ENCODE measurements around the gene PCDH1.
"Not testable (repeated sequence)": the region's sequence is repeated elsewhere in the genome, so short reads cannot be mapped to it uniquely, and the experiment has no call there.

The PCDH1 gene

GRCh38 chr5:141824717-141825116, 53.5 kb downstream of the PCDH1 start:
- H3K36me3 Mint-ChIP-seq (ENCODE audit: low read depth): no peaks in the 10 kb centered on the region
- H3K27me3 Mint-ChIP-seq: no peaks in the 10 kb centered on the region
- H3K4me3 Mint-ChIP-seq: no peak overlapping the region
- H3K4me1 Mint-ChIP-seq (ENCODE audit: low read depth): no peaks in the 10 kb centered on the region
- H3K9me3 Mint-ChIP-seq: no peaks in the 10 kb centered on the region
- H3K27ac Mint-ChIP-seq: no peak overlapping the region

GRCh38 chr5:141823056-141823455, 55.2 kb downstream of the PCDH1 start:
- Mint-ChIP-seq H3K27me3 (no peaks in the 10 kb centered on the region), H3K36me3 (ENCODE audit: low read depth) (no peaks in the 10 kb centered on the region), H3K4me1 (ENCODE audit: low read depth) (no peaks in the 10 kb centered on the region), H3K27ac (no peak overlapping the region), H3K9me3 (no peaks in the 10 kb centered on the region), H3K4me3 (no peak overlapping the region)

GRCh38 chr5:141822144-141822543, 56.1 kb downstream of the PCDH1 start:
- H3K4me1 Mint-ChIP-seq (ENCODE audit: low read depth): no peaks in the 10 kb centered on the region
- no peaks in the 10 kb centered on the region for H3K9me3 Mint-ChIP-seq
- H3K27me3 Mint-ChIP-seq: peaks cover 2% of the 10 kb centered on the region
- no peak overlapping the region for H3K27ac Mint-ChIP-seq
- no peaks in the 10 kb centered on the region for H3K36me3 Mint-ChIP-seq (ENCODE audit: low read depth)
- H3K4me3 Mint-ChIP-seq: no peak overlapping the region

GRCh38 chr5:141821430-141821925, 56.7 kb downstream of the PCDH1 start:
- no peaks in the 10 kb centered on the region for H3K36me3 Mint-ChIP-seq (ENCODE audit: low read depth)

GRCh38 chr5:141820686-141821085, 57.5 kb downstream of the PCDH1 start:
- not testable (repeated sequence) for H3K4me3 Mint-ChIP-seq; H3K4me1 Mint-ChIP-seq (ENCODE audit: low read depth); H3K27me3 Mint-ChIP-seq; H3K36me3 Mint-ChIP-seq (ENCODE audit: low read depth); H3K9me3 Mint-ChIP-seq; H3K27ac Mint-ChIP-seq

More at GRCh38 chr5:141821430-141821925, 56.7 kb downstream of the PCDH1 start:
- peaks cover 4% of the 10 kb centered on the region for H3K27me3 Mint-ChIP-seq
- no peak overlapping the region for H3K4me3 Mint-ChIP-seq
- H3K9me3 Mint-ChIP-seq: no peaks in the 10 kb centered on the region
- no peaks in the 10 kb centered on the region for H3K4me1 Mint-ChIP-seq (ENCODE audit: low read depth)
- no peak overlapping the region for H3K27ac Mint-ChIP-seq

- no peak overlapping the region for H3K27ac Mint-ChIP-seq
- H3K4me1 Mint-ChIP-seq (ENCODE audit: low read depth): no peaks in the 10 kb centered on the region
- no peak overlapping the region for H3K4me3 Mint-ChIP-seq
- no peaks in the 10 kb centered on the region for H3K36me3 Mint-ChIP-seq (ENCODE audit: low read depth)
- H3K9me3 Mint-ChIP-seq: no peaks in the 10 kb centered on the region
- peaks cover 18% of the 10 kb centered on the region for H3K27me3 Mint-ChIP-seq
These were observed 60.6 kb downstream of the PCDH1 start for GRCh38 chr5:141817631-141818030.

- no peaks in the 10 kb centered on the region for H3K9me3 Mint-ChIP-seq
- H3K27me3 Mint-ChIP-seq: peaks cover 22% of the 10 kb centered on the region
- no peak overlapping the region for H3K4me3 Mint-ChIP-seq
- no peaks in the 10 kb centered on the region for H3K36me3 Mint-ChIP-seq (ENCODE audit: low read depth)
- no peak overlapping the region for H3K27ac Mint-ChIP-seq
- no peaks in the 10 kb centered on the region for H3K4me1 Mint-ChIP-seq (ENCODE audit: low read depth)
These were observed 61.4 kb downstream of the PCDH1 start for GRCh38 chr5:141816598-141817399.

GRCh38 chr5:141815796-141816180, 62.4 kb downstream of the PCDH1 start:
- Mint-ChIP-seq H3K27ac (no peak overlapping the region), H3K9me3 (no peaks in the 10 kb centered on the region), H3K27me3 (peaks cover 30% of the 10 kb centered on the region), H3K4me3 (no peak overlapping the region), H3K4me1 (ENCODE audit: low read depth) (no peaks in the 10 kb centered on the region), H3K36me3 (ENCODE audit: low read depth) (no peaks in the 10 kb centered on the region)

GRCh38 chr5:141815051-141815795, 63.0 kb downstream of the PCDH1 start:
- Mint-ChIP-seq H3K27ac (no peak overlapping the region), H3K9me3 (no peaks in the 10 kb centered on the region), H3K36me3 (ENCODE audit: low read depth) (no peaks in the 10 kb centered on the region), H3K4me1 (ENCODE audit: low read depth) (no peaks in the 10 kb centered on the region), H3K4me3 (no peak overlapping the region), H3K27me3 (peaks cover 36% of the 10 kb centered on the region)

GRCh38 chr5:141814064-141814964, 63.9 kb downstream of the PCDH1 start:
- H3K27me3 Mint-ChIP-seq: peaks cover 40% of the 10 kb centered on the region
- no peaks in the 10 kb centered on the region for H3K4me1 Mint-ChIP-seq (ENCODE audit: low read depth)
- no peak overlapping the region for H3K4me3 Mint-ChIP-seq
- H3K36me3 Mint-ChIP-seq (ENCODE audit: low read depth): no peaks in the 10 kb centered on the region
- no peaks in the 10 kb centered on the region for H3K9me3 Mint-ChIP-seq
- no peak overlapping the region for H3K27ac Mint-ChIP-seq

GRCh38 chr5:141812512-141812911, 65.7 kb downstream of the PCDH1 start:
- Mint-ChIP-seq H3K4me1 (ENCODE audit: low read depth) (no peaks in the 10 kb centered on the region), H3K27ac (no peak overlapping the region), H3K4me3 (no peak overlapping the region), H3K9me3 (no peaks in the 10 kb centered on the region), H3K27me3 (peaks cover 56% of the 10 kb centered on the region), H3K36me3 (ENCODE audit: low read depth) (no peaks in the 10 kb centered on the region)

GRCh38 chr5:141811287-141812155, 66.7 kb downstream of the PCDH1 start:
- H3K4me1 Mint-ChIP-seq (ENCODE audit: low read depth): no peaks in the 10 kb centered on the region
- H3K27me3 Mint-ChIP-seq: peaks cover 61% of the 10 kb centered on the region
- H3K27ac Mint-ChIP-seq: no peak overlapping the region
- no peaks in the 10 kb centered on the region for H3K9me3 Mint-ChIP-seq
- H3K36me3 Mint-ChIP-seq (ENCODE audit: low read depth): no peaks in the 10 kb centered on the region
- H3K4me3 Mint-ChIP-seq: no peak overlapping the region

GRCh38 chr5:141810702-141811101, 67.5 kb downstream of the PCDH1 start:
- Mint-ChIP-seq H3K4me1 (ENCODE audit: low read depth) (no peaks in the 10 kb centered on the region), H3K27ac (no peak overlapping the region), H3K9me3 (no peaks in the 10 kb centered on the region), H3K36me3 (ENCODE audit: low read depth) (no peaks in the 10 kb centered on the region), H3K27me3 (peaks cover 64% of the 10 kb centered on the region), H3K4me3 (no peak overlapping the region)
